Measurements from ENCODE around the gene NOL9. TPM values are rescaled to one million over a fixed set of nuclear protein-coding genes. Genes with fewer than 3 reads are reported as not detected.

The NOL9 gene
- total and polyA plus RNA-seq, 4 experiments from 2014 or later: 12.7 to 60.9 (median 46.3) TPM

DNA sequence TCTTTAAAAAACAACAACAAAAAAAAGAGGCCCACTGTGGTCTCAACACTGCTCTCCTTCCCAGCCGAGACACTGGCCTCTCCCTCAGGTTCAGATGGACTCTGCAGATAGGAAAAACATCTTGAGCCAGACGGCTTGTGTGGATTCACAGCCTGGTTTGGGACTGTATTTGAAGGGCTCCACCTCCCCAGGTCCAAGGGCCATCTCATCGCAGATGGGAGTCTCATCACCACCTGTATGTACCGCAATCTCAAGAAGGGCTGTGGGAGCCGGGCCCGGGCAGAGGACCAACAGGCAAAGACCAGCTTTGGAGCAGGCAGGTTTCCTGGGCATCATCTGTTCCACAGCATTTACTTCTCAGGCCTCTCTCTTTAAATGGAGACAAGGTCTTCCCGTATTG is 35.7 kb upstream of the NOL9 start:
- peaks cover 3 to 35% (median 17%) of the 10 kb centered on the region in 4 donors for H3K4me1 Mint-ChIP-seq
- CTCF ChIA-PET (ENCODE audit: partially characterized antibody): interaction anchor here (1.2 to 1.4 kb wide), 4 partner anchors 8 to 35 kb away, joined by 3 to 4 read pairs (median 4); partner anchors contain the start of gene TAS1R1
- POLR2A ChIA-PET (ENCODE audit: partially characterized antibody): interaction anchor here (1.5 to 13.0 kb wide), 2 partner anchors 10 kb away, joined by 8 to 273 read pairs; partner anchors contain the start of genes KLHL21 and ZBTB48
- H3K27me3 Mint-ChIP-seq: no peaks in the 10 kb centered on the region
- no peak for DNase-seq
- intact Hi-C loops (cut with micrococcal nuclease): no loop called here
- Histone ChIP-seq H3K4me1 (ENCODE audit: insufficient read depth, low read length) (peaks cover 22% of the 10 kb centered on the region), H3K36me3 (ENCODE audit: insufficient read depth, low read length) (peaks cover 49% of the 10 kb centered on the region), H3K27ac (ENCODE audit: low read depth, low read length) (no peak overlapping the region), H3K9me3 (ENCODE audit: control insufficient read depth in 1 of 2, low read length in 2 of 2) (no peaks in the 10 kb centered on the region), H3K4me3 (ENCODE audit: low read length in 2 of 2) (no peak overlapping the region), H3K27me3 (ENCODE audit: insufficient read depth, low read length) (no peaks in the 10 kb centered on the region)
- peaks cover 8 to 38% of the 10 kb centered on the region in 2 donors for H3K36me3 Mint-ChIP-seq
- H3K9me3 Mint-ChIP-seq: no peaks in the 10 kb centered on the region
- peak overlapping the region in 4 of 7 donors; percentile 30 to 84 (median 64) for H3K27ac Mint-ChIP-seq
- H3K4me3 Mint-ChIP-seq: no peak overlapping the region

GRCh38 chr1:6588893-6589520 is 34.7 kb upstream of the NOL9 start:
- peaks cover 3 to 36% of the 10 kb centered on the region in 2 donors for H3K36me3 Mint-ChIP-seq
- H3K27ac Mint-ChIP-seq: peak overlapping the region in 3 of 7 donors; percentile 12 to 75 (median 72)
- Histone ChIP-seq H3K27me3 (ENCODE audit: insufficient read depth, low read length) (no peaks in the 10 kb centered on the region), H3K9me3 (ENCODE audit: control insufficient read depth in 1 of 2, low read length in 2 of 2) (no peaks in the 10 kb centered on the region), H3K4me3 (ENCODE audit: low read length in 2 of 2) (no peak overlapping the region), H3K27ac (ENCODE audit: low read depth, low read length) (no peak overlapping the region), H3K36me3 (ENCODE audit: insufficient read depth, low read length) (peaks cover 39% of the 10 kb centered on the region), H3K4me1 (ENCODE audit: insufficient read depth, low read length) (peaks cover 27% of the 10 kb centered on the region)
- POLR2A ChIA-PET (ENCODE audit: partially characterized antibody): interaction anchor here (0.6 to 13.0 kb wide), 4 partner anchors 9 to 33 kb away, joined by 3 to 273 read pairs (median 6); partner anchors contain the start of genes KLHL21 and ZBTB48
- H3K9me3 Mint-ChIP-seq: no peaks in the 10 kb centered on the region
- H3K4me1 Mint-ChIP-seq: peaks cover 8 to 41% (median 20%) of the 10 kb centered on the region in 4 donors
- CTCF ChIA-PET (ENCODE audit: partially characterized antibody): interaction anchor here (1.2 to 1.4 kb wide), 4 partner anchors 8 to 34 kb away, joined by 3 to 4 read pairs (median 4); partner anchors contain the start of gene TAS1R1
- H3K27me3 Mint-ChIP-seq: no peaks in the 10 kb centered on the region
- intact Hi-C loops (cut with micrococcal nuclease): no loop called here
- H3K4me3 Mint-ChIP-seq: no peak overlapping the region
- DNase-seq: no peak

DNA sequence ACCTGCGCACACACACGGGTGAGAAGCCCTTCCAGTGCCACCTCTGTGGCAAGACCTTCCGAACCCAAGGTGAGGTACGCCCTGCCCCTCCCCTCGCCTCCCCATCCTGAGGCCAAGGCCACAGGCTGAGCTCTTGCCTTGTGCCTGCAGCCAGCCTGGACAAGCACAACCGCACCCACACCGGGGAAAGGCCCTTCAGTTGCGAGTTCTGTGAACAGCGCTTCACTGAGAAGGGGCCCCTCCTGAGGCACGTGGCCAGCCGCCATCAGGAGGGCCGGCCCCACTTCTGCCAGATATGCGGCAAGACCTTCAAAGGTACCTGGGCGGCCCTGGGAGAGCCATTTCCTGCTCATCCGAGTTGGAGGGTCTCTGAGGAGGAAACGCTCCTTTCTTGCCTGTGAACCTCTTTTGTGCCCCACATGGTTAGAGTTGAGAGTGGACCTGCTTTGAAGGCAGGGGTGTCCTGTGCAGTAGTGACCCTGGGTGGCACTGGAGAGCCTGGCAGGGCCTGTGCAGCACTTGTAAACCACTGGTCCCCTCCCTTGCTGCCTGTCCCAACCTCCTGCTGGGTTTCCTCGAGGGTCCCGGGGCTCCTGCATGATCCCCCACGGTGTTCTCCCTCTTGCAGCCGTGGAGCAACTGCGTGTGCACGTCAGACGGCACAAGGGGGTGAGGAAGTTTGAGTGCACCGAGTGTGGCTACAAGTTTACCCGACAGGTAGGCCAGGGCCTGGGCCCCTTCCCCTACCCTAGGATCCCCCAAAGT is 34.0 kb upstream of the NOL9 start:
- intact Hi-C loops (cut with micrococcal nuclease): no loop called here
- Histone ChIP-seq H3K27me3 (ENCODE audit: insufficient read depth, low read length) (no peaks in the 10 kb centered on the region), H3K36me3 (ENCODE audit: insufficient read depth, low read length) (peaks cover 32% of the 10 kb centered on the region), H3K27ac (ENCODE audit: low read depth, low read length) (no peak overlapping the region), H3K4me3 (ENCODE audit: low read length in 2 of 2) (no peak overlapping the region), H3K4me1 (ENCODE audit: insufficient read depth, low read length) (peaks cover 27% of the 10 kb centered on the region), H3K9me3 (ENCODE audit: control insufficient read depth in 1 of 2, low read length in 2 of 2) (no peaks in the 10 kb centered on the region)
- H3K36me3 Mint-ChIP-seq: peaks cover 0 to 29% of the 10 kb centered on the region in 2 donors
- ChIA-PET POLR2A (ENCODE audit: partially characterized antibody) (interaction anchor here (0.6 to 13.0 kb wide), 3 partner anchors 8 to 34 kb away, joined by 3 to 273 read pairs (median 8); partner anchors contain the start of genes KLHL21 and ZBTB48), CTCF (ENCODE audit: partially characterized antibody) (interaction anchor here (1.2 to 1.4 kb wide), 4 partner anchors 10 to 33 kb away, joined by 3 to 4 read pairs (median 4); partner anchors contain the start of gene TAS1R1)
- peak overlapping the region in 1 of 8 donors; percentile 4 for H3K4me3 Mint-ChIP-seq
- H3K27ac Mint-ChIP-seq: peak overlapping the region in 4 of 7 donors; percentile 64 to 84 (median 72)
- H3K27me3 Mint-ChIP-seq: no peaks in the 10 kb centered on the region
- H3K9me3 Mint-ChIP-seq: no peaks in the 10 kb centered on the region
- DNase-seq: no peak
- H3K4me1 Mint-ChIP-seq: peaks cover 8 to 38% (median 20%) of the 10 kb centered on the region in 4 donors

DNA sequence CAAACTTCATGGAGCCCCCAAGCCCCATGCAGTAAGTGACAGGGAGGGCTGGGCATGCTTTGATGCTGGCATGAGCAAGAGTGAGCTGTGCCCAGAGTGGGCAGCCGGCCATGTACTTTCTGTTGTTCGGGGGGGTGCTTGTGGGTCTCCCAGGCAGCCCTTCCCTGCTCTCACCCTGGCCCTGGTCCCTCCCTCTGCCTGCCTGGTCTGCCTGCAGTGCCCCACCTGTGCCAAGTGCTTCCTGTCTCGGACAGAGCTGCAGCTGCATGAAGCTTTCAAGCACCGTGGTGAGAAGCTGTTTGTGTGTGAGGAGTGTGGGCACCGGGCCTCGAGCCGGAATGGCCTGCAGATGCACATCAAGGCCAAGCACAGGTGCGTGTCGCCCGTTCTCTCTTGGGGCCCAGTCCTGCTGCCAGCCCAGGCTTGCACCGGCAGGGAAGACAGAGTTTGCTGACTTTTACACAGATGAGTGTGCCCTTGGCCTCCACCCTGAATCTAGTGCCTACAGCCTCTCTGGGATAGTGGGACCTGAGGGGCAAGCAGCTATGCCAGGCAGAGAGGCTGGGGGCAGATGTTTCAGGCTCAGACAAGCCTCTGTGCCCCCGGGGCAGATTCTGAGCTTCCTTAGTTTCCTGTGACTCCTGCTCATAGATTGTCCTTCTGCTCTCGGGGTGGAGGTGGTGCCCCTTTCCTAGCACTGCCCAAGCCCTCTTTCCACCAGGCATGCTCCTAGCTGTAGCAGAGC is 33.1 kb upstream of the NOL9 start:
- DNase-seq: no peak
- Histone ChIP-seq H3K9me3 (ENCODE audit: control insufficient read depth in 1 of 2, low read length in 2 of 2) (no peaks in the 10 kb centered on the region), H3K4me3 (ENCODE audit: low read length in 2 of 2) (no peak overlapping the region), H3K27ac (ENCODE audit: low read depth, low read length) (no peak overlapping the region), H3K4me1 (ENCODE audit: insufficient read depth, low read length) (peaks cover 24% of the 10 kb centered on the region), H3K36me3 (ENCODE audit: insufficient read depth, low read length) (peaks cover 23% of the 10 kb centered on the region), H3K27me3 (ENCODE audit: insufficient read depth, low read length) (no peaks in the 10 kb centered on the region)
- H3K27ac Mint-ChIP-seq: peak overlapping the region; percentile 52 to 87 (median 71)
- peaks cover 9 to 40% (median 22%) of the 10 kb centered on the region in 4 donors for H3K4me1 Mint-ChIP-seq
- intact Hi-C loops (cut with micrococcal nuclease): no loop called here
- H3K27me3 Mint-ChIP-seq: no peaks in the 10 kb centered on the region
- POLR2A ChIA-PET (ENCODE audit: partially characterized antibody): interaction anchor here (1.1 to 13.0 kb wide), 2 partner anchors 13 to 324 kb away, joined by 3 to 273 read pairs; partner anchors contain the start of gene KLHL21
- H3K36me3 Mint-ChIP-seq: peaks cover 0 to 29% of the 10 kb centered on the region in 2 donors
- no peaks in the 10 kb centered on the region for H3K9me3 Mint-ChIP-seq
- CTCF ChIA-PET (ENCODE audit: partially characterized antibody): interaction anchor here (1.2 kb wide), 1 partner anchor 31 kb away, joined by 3 read pairs; no protein-coding TSS in a partner anchor
- peak overlapping the region in 1 of 8 donors; percentile 4 for H3K4me3 Mint-ChIP-seq

DNA sequence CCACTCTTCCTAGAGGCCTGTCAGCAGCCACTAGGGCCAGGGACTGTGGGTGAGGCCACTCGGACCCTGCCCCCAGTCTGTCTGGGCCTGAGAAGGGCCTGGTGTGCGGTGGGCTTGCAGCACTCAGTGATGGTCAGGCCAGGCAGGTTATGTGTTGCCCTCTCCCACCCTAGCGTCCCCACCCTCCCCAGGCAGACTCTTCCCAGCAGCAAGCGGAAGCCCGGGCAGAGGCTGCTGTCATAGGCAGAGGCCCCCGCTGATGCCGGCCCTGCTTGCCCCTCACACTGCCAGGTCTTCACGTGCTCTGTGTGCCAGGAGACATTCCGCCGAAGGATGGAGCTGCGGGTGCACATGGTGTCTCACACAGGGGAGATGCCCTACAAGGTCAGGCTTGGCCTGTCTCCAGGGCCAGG is 32.1 kb upstream of the NOL9 start:
- H3K27ac Mint-ChIP-seq: peak overlapping the region in 1 of 7 donors; percentile 21
- no peak overlapping the region for H3K27ac ChIP-seq (ENCODE audit: low read depth, low read length)
- H3K4me1 Mint-ChIP-seq: peaks cover 13 to 44% (median 27%) of the 10 kb centered on the region in 4 donors
- peaks cover 0 to 29% of the 10 kb centered on the region in 2 donors for H3K36me3 Mint-ChIP-seq
- CTCF ChIA-PET (ENCODE audit: partially characterized antibody): no interaction called here
- no peak for DNase-seq
- no peak overlapping the region for H3K4me3 Mint-ChIP-seq
- no peaks in the 10 kb centered on the region for H3K9me3 ChIP-seq (ENCODE audit: control insufficient read depth in 1 of 2, low read length in 2 of 2)
- peaks cover 25% of the 10 kb centered on the region for H3K4me1 ChIP-seq (ENCODE audit: insufficient read depth, low read length)
- POLR2A ChIA-PET (ENCODE audit: partially characterized antibody): interaction anchor here (1.1 to 13.0 kb wide), 2 partner anchors 14 to 323 kb away, joined by 3 to 273 read pairs; partner anchors contain the start of gene KLHL21
- peaks cover 23% of the 10 kb centered on the region for H3K36me3 ChIP-seq (ENCODE audit: insufficient read depth, low read length)
- intact Hi-C loops (cut with micrococcal nuclease): no loop called here
- H3K27me3 Mint-ChIP-seq: no peaks in the 10 kb centered on the region
- no peak overlapping the region for H3K4me3 ChIP-seq (ENCODE audit: low read length in 2 of 2)
- no peaks in the 10 kb centered on the region for H3K9me3 Mint-ChIP-seq
- no peaks in the 10 kb centered on the region for H3K27me3 ChIP-seq (ENCODE audit: insufficient read depth, low read length)

- intact Hi-C loops (cut with micrococcal nuclease): no loop called here
- H3K9me3 ChIP-seq (ENCODE audit: control insufficient read depth in 1 of 2, low read length in 2 of 2): no peaks in the 10 kb centered on the region
- H3K27me3 Mint-ChIP-seq: no peaks in the 10 kb centered on the region
- peaks cover 22% of the 10 kb centered on the region for H3K36me3 ChIP-seq (ENCODE audit: insufficient read depth, low read length)
- CTCF ChIA-PET (ENCODE audit: partially characterized antibody): no interaction called here
- no peak overlapping the region for H3K4me3 Mint-ChIP-seq
- peaks cover 15 to 44% (median 29%) of the 10 kb centered on the region in 4 donors for H3K4me1 Mint-ChIP-seq
- no peaks in the 10 kb centered on the region for H3K27me3 ChIP-seq (ENCODE audit: insufficient read depth, low read length)
- no peak overlapping the region for H3K27ac Mint-ChIP-seq
- no peaks in the 10 kb centered on the region for H3K9me3 Mint-ChIP-seq
- H3K27ac ChIP-seq (ENCODE audit: low read depth, low read length): no peak overlapping the region
- no peak for DNase-seq
- peaks cover 25% of the 10 kb centered on the region for H3K4me1 ChIP-seq (ENCODE audit: insufficient read depth, low read length)
- POLR2A ChIA-PET (ENCODE audit: partially characterized antibody): interaction anchor here (0.6 to 13.0 kb wide), 2 partner anchors 15 to 46 kb away, joined by 4 to 273 read pairs; partner anchors contain the start of gene KLHL21
- no peak overlapping the region for H3K4me3 ChIP-seq (ENCODE audit: low read length in 2 of 2)
- peaks cover 0 to 28% of the 10 kb centered on the region in 2 donors for H3K36me3 Mint-ChIP-seq
Observed at GRCh38 chr1:6585841-6586240, 31.5 kb upstream of the NOL9 start.

All from CD4-positive, alpha-beta memory T cell (primary cell).